DND-41 (cell line): ENCODE measurements around the gene AGPAT1.

Experiments
- ATAC-seq: fragments of 200-7000 bp; cut with Tn5 transposase; 3 replicates; pipeline ENCODE4 v1.9.1; 2021; ENCODE audit warnings: low read depth; ENCODE audit not compliant: insufficient read depth
- DNase-seq: peaks from one replicate; pipeline ENCODE4 v3.0.0-alpha.2; 2020
- H2AFZ ChIP-seq: 2 replicates; pipeline ENCODE4 v1.6.0; 2012; ENCODE audit warnings: low read depth, low read length
- H3K27ac ChIP-seq: 2 replicates; pipeline ENCODE4 v1.5.1; 2012; ENCODE audit warnings: low read length, inconsistent platforms
- H3K27me3 ChIP-seq: fragments of 200-600 bp; sonication (generic); 2 replicates; pipeline ENCODE4 v1.6.0; 2012; ENCODE audit warnings: low read length, mild to moderate bottlenecking, inconsistent platforms; ENCODE audit not compliant: insufficient read depth, poor library complexity
- H3K36me3 ChIP-seq: 2 replicates; pipeline ENCODE4 v1.5.1; 2012; ENCODE audit warnings: low read length, inconsistent platforms; ENCODE audit not compliant: insufficient read depth
- H3K4me1 ChIP-seq: 2 replicates; pipeline ENCODE4 v1.5.1; 2012; ENCODE audit warnings: mild to moderate bottlenecking, low read length; ENCODE audit not compliant: insufficient read depth
- H3K4me2 ChIP-seq: 2 replicates; pipeline ENCODE4 v1.6.0; 2012; ENCODE audit warnings: mild to moderate bottlenecking, moderate library complexity, low read length, inconsistent platforms; ENCODE audit not compliant: insufficient read depth
- H3K4me3 ChIP-seq, 2 experiments: fragments of 200-600 bp in 1 of 2; shearing (Covaris generic) in 1 of 2; 2 replicates each; pipeline ENCODE4 v1.5.1; 2012 to 2016; ENCODE audit warnings: inconsistent platforms in 2 of 2, low read length in 2 of 2, mild to moderate bottlenecking in 2 of 2, low read depth in 1 of 2, moderate library complexity in 1 of 2
- H3K79me2 ChIP-seq: 2 replicates; pipeline ENCODE4 v1.6.0; 2012; ENCODE audit warnings: low read length, inconsistent platforms; ENCODE audit not compliant: insufficient read depth
- H3K9ac ChIP-seq: 2 replicates; pipeline ENCODE4 v1.6.0; 2012; ENCODE audit warnings: low read depth, mild to moderate bottlenecking, inconsistent platforms, low read length, moderate library complexity
- H3K9me3 ChIP-seq: 2 replicates; pipeline ENCODE4 v1.5.1; 2012; ENCODE audit warnings: low read length, moderate library complexity, mild to moderate bottlenecking, inconsistent platforms; ENCODE audit not compliant: insufficient read depth, severe bottlenecking
- H4K20me1 ChIP-seq: 2 replicates; pipeline ENCODE4 v1.6.0; 2012; ENCODE audit warnings: low read length; ENCODE audit not compliant: insufficient read depth
- EZH2 ChIP-seq: IDR thresholded peaks from 3 replicates; pipeline ENCODE4 v1.6.1; 2012; ENCODE audit warnings: borderline replicate concordance, low read depth, mild to moderate bottlenecking, moderate library complexity, low read length, inconsistent platforms; ENCODE audit not compliant: severe bottlenecking
- TF ChIP-seq, protein P1 (sequence below): IDR thresholded peaks from 2 replicates; pipeline ENCODE4 v1.5.1; 2012; ENCODE audit warnings: borderline replicate concordance, low read length, moderate library complexity, mild to moderate bottlenecking; ENCODE audit not compliant: poor library complexity, severe bottlenecking; ENCODE audit errors: extremely low read depth

The AGPAT1 gene

DNA sequence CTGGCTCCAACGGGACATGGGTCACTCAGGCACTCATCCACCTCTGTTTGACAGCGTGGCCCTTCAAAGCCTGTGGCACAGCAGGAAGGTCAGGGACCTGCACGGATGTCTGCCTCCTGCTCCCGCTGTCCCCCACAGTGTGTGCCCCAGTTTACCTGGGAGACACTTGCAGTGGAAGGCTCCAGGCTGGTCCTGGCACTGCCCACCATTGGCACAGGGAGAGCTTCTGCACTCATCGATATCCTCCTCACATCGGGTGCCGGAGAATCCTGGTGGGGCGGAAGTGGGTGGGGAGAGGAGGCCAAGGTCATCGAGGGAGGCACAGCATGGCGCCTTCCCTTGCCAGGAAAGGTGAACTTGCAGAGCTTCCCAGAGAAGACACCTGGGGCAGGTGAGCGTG is 41.1 kb upstream of the AGPAT1 start:
- H3K4me2 ChIP-seq = no peak overlapping the region
- H4K20me1 ChIP-seq = no peaks in the 10 kb centered on the region
- H3K9ac ChIP-seq = no peak overlapping the region
- ATAC-seq = no peak
- H3K79me2 ChIP-seq = no peaks in the 10 kb centered on the region
- H3K27ac ChIP-seq = no peak overlapping the region
- DNase-seq = no peak
- H3K27me3 ChIP-seq = peaks cover 13% of the 10 kb centered on the region
- no peak for TF ChIP-seq EZH2
- TF ChIP-seq, protein P1, sequence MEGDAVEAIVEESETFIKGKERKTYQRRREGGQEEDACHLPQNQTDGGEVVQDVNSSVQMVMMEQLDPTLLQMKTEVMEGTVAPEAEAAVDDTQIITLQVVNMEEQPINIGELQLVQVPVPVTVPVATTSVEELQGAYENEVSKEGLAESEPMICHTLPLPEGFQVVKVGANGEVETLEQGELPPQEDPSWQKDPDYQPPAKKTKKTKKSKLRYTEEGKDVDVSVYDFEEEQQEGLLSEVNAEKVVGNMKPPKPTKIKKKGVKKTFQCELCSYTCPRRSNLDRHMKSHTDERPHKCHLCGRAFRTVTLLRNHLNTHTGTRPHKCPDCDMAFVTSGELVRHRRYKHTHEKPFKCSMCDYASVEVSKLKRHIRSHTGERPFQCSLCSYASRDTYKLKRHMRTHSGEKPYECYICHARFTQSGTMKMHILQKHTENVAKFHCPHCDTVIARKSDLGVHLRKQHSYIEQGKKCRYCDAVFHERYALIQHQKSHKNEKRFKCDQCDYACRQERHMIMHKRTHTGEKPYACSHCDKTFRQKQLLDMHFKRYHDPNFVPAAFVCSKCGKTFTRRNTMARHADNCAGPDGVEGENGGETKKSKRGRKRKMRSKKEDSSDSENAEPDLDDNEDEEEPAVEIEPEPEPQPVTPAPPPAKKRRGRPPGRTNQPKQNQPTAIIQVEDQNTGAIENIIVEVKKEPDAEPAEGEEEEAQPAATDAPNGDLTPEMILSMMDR = no peak
- H3K36me3 ChIP-seq = no peaks in the 10 kb centered on the region
- H3K4me1 ChIP-seq = no peaks in the 10 kb centered on the region
- no peak overlapping the region for H3K4me3 ChIP-seq
- H2AFZ ChIP-seq = no peak overlapping the region
- H3K9me3 ChIP-seq = no peaks in the 10 kb centered on the region

DNA sequence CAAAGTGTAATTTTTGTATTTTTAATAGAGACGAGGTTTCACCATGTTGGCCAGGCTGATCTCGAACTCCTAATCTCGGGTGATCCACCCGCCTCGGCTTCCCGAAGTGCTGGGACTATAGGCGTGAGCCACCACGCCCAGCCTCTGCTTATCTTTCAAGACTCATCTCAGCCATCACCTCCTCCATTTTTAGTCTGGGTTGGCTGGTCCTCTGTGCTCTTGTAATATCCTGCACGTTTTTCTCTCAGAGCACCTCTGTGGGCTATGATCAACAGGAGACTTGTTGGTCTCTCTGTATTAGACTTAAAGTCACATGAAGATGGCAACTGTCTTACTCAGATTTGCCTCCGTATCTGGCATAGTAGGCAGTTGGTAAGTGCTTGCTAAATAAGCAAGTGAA is 40.4 kb upstream of the AGPAT1 start:
- DNase-seq (no peak), ATAC-seq (no peak)
- Histone ChIP-seq H2AFZ (no peak overlapping the region), H3K9me3 (no peaks in the 10 kb centered on the region), H3K79me2 (no peaks in the 10 kb centered on the region), H3K36me3 (no peaks in the 10 kb centered on the region), H3K27ac (no peak overlapping the region), H3K27me3 (peaks cover 13% of the 10 kb centered on the region), H3K4me1 (no peaks in the 10 kb centered on the region), H3K4me2 (no peak overlapping the region), H3K9ac (no peak overlapping the region), H4K20me1 (no peaks in the 10 kb centered on the region), H3K4me3 (no peak overlapping the region)
- TF ChIP-seq, protein P1 = no peak
- TF ChIP-seq EZH2 = no peak

DNA sequence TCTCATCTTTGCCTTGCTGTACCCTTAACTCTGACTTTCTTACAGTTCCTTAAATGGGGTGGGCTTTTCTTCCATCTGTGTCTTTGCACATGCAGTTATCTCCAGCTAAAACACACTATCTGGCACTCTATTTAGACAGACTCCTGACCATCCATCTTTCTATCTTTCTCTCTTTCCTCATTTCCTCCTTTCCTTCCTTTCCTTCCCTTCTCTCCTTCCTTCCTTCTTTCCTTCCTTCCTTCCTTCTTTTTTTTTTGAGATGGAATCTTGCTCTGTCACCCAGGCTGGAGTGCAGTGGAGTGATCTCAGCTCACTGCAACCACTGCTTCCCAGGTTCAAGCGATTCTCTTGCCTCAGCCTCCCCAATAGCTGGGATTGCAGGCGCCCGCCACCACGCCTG is 39.7 kb upstream of the AGPAT1 start:
- Histone ChIP-seq H3K36me3 (no peaks in the 10 kb centered on the region), H3K4me1 (no peaks in the 10 kb centered on the region)

More for the DNA sequence above, 39.7 kb upstream of the AGPAT1 start:
- Histone ChIP-seq H3K27ac (no peak overlapping the region), H3K4me2 (no peak overlapping the region), H4K20me1 (no peaks in the 10 kb centered on the region), H3K9me3 (no peaks in the 10 kb centered on the region), H3K4me3 (no peak overlapping the region), H3K27me3 (peaks cover 13% of the 10 kb centered on the region), H3K9ac (no peak overlapping the region), H2AFZ (no peak overlapping the region), H3K79me2 (no peaks in the 10 kb centered on the region)
- DNase-seq (no peak), ATAC-seq (no peak)
- TF ChIP-seq, protein P1 = no peak
- no peak for TF ChIP-seq EZH2
